NCI-H69 (cell line): ENCODE measurements around the gene ZBBX.
A peak's percentile ranks its signal among the peaks of the same experiment; 100 is the strongest.

Experiments used
- DNase-seq: peaks from one replicate; lab custom pipeline; 2025; lab: John Stamatoyannopoulos, UW

The ZBBX gene

GRCh38 chr3:167305340-167305890, 74.7 kb downstream of the ZBBX start:
- no peak for DNase-seq

GRCh38 chr3:167304077-167304476, 76.0 kb downstream of the ZBBX start:
- peak; percentile 45 for DNase-seq

- no peak for DNase-seq
Observed at GRCh38 chr3:167302678-167303077, 77.4 kb downstream of the ZBBX start.

- DNase-seq = no peak
Observed at GRCh38 chr3:167300207-167300606, 79.9 kb downstream of the ZBBX start.

GRCh38 chr3:167289435-167289834, 90.7 kb downstream of the ZBBX start:
- DNase-seq = no peak

GRCh38 chr3:167288737-167289136, 91.4 kb downstream of the ZBBX start:
- DNase-seq = no peak

GRCh38 chr3:167287308-167287707, 92.8 kb downstream of the ZBBX start:
- no peak for DNase-seq

GRCh38 chr3:167274141-167274874, 105.8 kb downstream of the ZBBX start:
- no peak for DNase-seq

- DNase-seq = no peak
Observed at GRCh38 chr3:167253037-167253436, 127.1 kb downstream of the ZBBX start.

- DNase-seq = no peak
Observed at GRCh38 chr3:167251678-167252077, 128.4 kb downstream of the ZBBX start.

GRCh38 chr3:167246252-167246651, 133.8 kb downstream of the ZBBX start:
- DNase-seq = no peak

GRCh38 chr3:167241048-167241845, 138.8 kb downstream of the ZBBX start:
- DNase-seq = peak; percentile 77

GRCh38 chr3:167228135-167228534, 152.0 kb downstream of the ZBBX start:
- DNase-seq = no peak

GRCh38 chr3:167225821-167226220, 154.3 kb downstream of the ZBBX start:
- DNase-seq = no peak

- peak; percentile 20 for DNase-seq
Observed at GRCh38 chr3:167209011-167209410, 171.1 kb downstream of the ZBBX start.

GRCh38 chr3:167203062-167203461, 177.0 kb downstream of the ZBBX start:
- no peak for DNase-seq

- DNase-seq = peak; percentile 67
Observed at GRCh38 chr3:167198949-167199600, 181.0 kb downstream of the ZBBX start.
